GM18867 (cell line): Measurements from ENCODE around the gene PLA2R1.
A peak's percentile ranks its signal among the peaks of the same experiment; 100 is the strongest.

Experiments
- ATAC-seq: cut with Tn5 transposase; IDR thresholded peaks from one replicate; pipeline ENCODE4 v1.9.1; 2021; ENCODE audit warnings: mild to moderate bottlenecking, moderate library complexity; ENCODE audit not compliant: unreplicated experiment

The PLA2R1 gene

DNA sequence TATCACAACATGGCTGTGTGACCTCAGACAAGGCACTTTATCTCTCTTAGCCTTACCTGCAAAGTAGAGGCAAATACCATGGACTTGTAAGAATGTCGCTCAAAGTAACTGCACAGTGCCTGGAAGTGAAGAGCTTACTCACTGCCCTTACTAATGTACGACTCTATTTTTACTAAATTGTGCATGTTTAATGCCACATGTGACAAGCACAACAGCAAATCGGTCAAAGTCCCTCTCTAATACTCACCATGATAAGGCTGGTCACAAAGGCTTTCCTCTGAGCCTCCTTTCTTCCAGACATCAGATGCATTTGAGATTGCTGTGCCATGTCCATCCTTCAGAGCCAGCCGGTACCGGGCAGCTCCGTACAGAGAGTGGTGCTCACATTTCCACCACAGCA, 164.0 kb downstream of the PLA2R1 start:
- ATAC-seq = no peak

- ATAC-seq = no peak
Observed at GRCh38 chr2:159897720-159898119, 164.7 kb downstream of the PLA2R1 start.

- no peak for ATAC-seq
Observed at GRCh38 chr2:159897081-159897480, 165.3 kb downstream of the PLA2R1 start.

GRCh38 chr2:159895258-159896065, 167.0 kb downstream of the PLA2R1 start:
- peak; percentile 65 for ATAC-seq

- no peak for ATAC-seq
Observed at GRCh38 chr2:159894145-159894838, 168.1 kb downstream of the PLA2R1 start.

GRCh38 chr2:159892990-159893810, 169.2 kb downstream of the PLA2R1 start:
- no peak for ATAC-seq

DNA sequence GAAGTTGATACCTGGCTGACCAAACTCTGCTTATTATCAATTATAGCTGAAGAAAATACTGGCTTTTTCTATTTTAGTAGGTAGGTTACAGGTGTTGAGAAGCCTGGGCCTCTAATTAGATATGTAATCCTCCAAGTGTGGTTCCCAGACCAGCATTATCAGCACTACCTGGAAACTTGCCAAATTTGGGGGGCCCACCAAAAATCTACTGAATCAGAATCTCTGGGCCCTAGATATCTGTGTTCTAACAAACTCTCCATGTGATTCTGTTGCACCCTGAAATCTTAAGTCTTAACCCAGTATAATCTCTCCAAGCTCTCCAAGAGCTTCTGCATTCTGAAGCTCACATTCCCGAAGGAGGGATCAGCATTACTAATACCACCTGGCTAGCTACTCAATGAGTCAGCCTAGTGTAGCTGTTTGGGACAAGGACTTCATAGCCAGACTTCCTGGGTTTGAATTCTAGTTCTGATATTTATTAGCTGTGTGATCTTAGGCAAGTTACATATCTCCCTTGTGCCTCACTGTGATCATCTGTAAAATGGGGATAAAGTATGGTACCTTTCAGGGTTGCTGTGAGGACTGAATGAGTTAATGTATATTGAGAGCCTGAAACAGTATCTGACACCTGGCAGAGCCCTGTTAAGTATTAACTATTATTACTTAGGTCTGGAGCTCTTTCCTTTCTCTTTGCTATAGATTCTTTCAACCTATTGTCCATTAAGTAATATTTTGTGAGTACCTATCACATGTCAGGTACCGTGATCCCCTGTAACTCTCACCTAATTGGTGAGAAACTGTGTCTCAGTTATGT, 170.3 kb downstream of the PLA2R1 start:
- no peak for ATAC-seq

- ATAC-seq = no peak
Observed at GRCh38 chr2:159891267-159891588, 171.2 kb downstream of the PLA2R1 start.

- peak; percentile 35 for ATAC-seq
Observed at GRCh38 chr2:159890551-159891266, 171.7 kb downstream of the PLA2R1 start.

DNA sequence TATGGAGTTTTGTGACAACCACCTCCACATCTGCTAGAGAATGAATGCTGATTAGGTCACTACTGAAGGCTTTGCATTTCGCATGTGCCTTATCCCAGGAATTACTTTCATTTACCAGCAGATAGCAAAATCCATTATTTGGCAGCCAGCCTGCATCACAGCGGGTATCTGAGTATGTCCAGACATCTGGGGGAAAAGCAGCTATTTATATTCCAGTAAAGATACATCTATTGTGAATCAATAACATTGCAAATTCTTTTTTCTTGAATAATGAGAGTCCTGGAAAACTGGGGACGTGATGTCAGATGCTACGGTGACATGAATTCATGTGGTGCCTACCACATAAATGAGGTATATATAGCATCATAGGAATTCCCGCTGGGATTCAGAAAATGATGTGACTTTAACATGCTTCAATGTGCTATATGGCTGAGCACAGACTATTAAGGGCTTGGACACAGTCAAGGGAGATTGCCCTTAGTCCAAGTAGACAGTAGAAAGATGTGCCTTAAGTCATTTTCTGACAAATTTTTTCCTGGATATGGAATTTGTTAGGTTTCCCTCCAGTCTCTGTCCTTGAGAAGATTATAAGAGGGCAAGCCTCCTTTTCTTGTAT, 180.2 kb downstream of the PLA2R1 start:
- no peak for ATAC-seq
